RWPE2 (cell line): ENCODE data around the gene FMNL2.

Experiments used
- ATAC-seq: fragments of 200-7000 bp; cut with Tn5 transposase; 3 replicates; pipeline ENCODE4 v1.9.1; 2021; ENCODE audit warnings: low read depth
- DNase-seq: peaks from one replicate; pipeline ENCODE4 v3.0.0-alpha.2; 2020; ENCODE audit warnings: low spot score
- H3K27ac ChIP-seq: fragments of 450-650 bp; 2 replicates; pipeline ENCODE4 v1.5.1; 2017; ENCODE audit warnings: mild to moderate bottlenecking; ENCODE audit not compliant: poor library complexity, severe bottlenecking
- H3K27me3 ChIP-seq: fragments of 250-450 bp; sonication (Bioruptor Pico); 2 replicates; pipeline ENCODE4 v1.5.1; 2021; ENCODE audit warnings: mild to moderate bottlenecking, moderate library complexity; ENCODE audit not compliant: insufficient read depth, poor library complexity, severe bottlenecking
- H3K36me3 ChIP-seq: fragments of 250-450 bp; sonication (Bioruptor Pico); 2 replicates; pipeline ENCODE4 v1.5.1; 2020; ENCODE audit warnings: low read depth, mild to moderate bottlenecking, moderate library complexity
- H3K4me1 ChIP-seq: fragments of 250-450 bp; sonication (Bioruptor Pico); 2 replicates; pipeline ENCODE4 v1.5.1; 2021; ENCODE audit warnings: mild to moderate bottlenecking, moderate library complexity; ENCODE audit not compliant: insufficient read depth, poor library complexity, severe bottlenecking
- H3K4me3 ChIP-seq: fragments of 250-450 bp; sonication (Bioruptor Pico); 2 replicates; pipeline ENCODE4 v1.5.1; 2021; ENCODE audit warnings: mild to moderate bottlenecking, moderate library complexity; ENCODE audit not compliant: severe bottlenecking
- H3K9me3 ChIP-seq: fragments of 250-450 bp; sonication (Bioruptor Pico); 2 replicates; pipeline ENCODE4 v1.5.1; 2021; ENCODE audit warnings: mild to moderate bottlenecking, moderate library complexity; ENCODE audit not compliant: severe bottlenecking
- TF ChIP-seq, protein P1 (sequence below): fragments of 450-650 bp; IDR thresholded peaks from one replicate; pipeline ENCODE4 v1.5.1; 2017; ENCODE audit warnings: mild to moderate bottlenecking, moderate library complexity; ENCODE audit not compliant: poor library complexity, severe bottlenecking

The FMNL2 gene

DNA sequence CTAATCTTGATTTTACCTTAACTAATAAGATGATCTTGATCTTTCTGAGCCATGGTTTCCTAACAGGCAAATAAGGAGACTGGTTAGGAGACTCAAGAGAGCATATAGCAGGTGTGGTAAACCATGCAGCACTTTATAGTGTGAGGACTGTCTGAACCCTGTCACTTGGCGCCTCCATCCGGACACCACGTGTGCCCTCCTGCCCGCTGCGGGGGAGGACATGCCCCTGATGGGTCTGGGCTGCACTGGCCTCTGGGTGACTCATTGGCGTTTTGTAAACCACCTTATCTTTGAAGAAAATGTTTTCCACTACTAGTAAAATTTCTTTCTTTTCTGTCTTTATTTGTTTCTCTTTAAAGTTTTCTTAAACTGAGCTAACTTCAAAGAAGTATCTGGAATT lies 131.1 kb downstream of the FMNL2 start:
- H3K27ac ChIP-seq = peak overlapping the region; percentile 68
- peak; percentile 43 for ATAC-seq
- peaks cover 54% of the 10 kb centered on the region for H3K4me1 ChIP-seq
- peak; percentile 69 for DNase-seq
- H3K36me3 ChIP-seq = no peaks in the 10 kb centered on the region
- H3K27me3 ChIP-seq = no peaks in the 10 kb centered on the region
- no peaks in the 10 kb centered on the region for H3K9me3 ChIP-seq
- TF ChIP-seq, protein P1, sequence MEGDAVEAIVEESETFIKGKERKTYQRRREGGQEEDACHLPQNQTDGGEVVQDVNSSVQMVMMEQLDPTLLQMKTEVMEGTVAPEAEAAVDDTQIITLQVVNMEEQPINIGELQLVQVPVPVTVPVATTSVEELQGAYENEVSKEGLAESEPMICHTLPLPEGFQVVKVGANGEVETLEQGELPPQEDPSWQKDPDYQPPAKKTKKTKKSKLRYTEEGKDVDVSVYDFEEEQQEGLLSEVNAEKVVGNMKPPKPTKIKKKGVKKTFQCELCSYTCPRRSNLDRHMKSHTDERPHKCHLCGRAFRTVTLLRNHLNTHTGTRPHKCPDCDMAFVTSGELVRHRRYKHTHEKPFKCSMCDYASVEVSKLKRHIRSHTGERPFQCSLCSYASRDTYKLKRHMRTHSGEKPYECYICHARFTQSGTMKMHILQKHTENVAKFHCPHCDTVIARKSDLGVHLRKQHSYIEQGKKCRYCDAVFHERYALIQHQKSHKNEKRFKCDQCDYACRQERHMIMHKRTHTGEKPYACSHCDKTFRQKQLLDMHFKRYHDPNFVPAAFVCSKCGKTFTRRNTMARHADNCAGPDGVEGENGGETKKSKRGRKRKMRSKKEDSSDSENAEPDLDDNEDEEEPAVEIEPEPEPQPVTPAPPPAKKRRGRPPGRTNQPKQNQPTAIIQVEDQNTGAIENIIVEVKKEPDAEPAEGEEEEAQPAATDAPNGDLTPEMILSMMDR = peak; percentile 29
- no peak overlapping the region for H3K4me3 ChIP-seq

DNA sequence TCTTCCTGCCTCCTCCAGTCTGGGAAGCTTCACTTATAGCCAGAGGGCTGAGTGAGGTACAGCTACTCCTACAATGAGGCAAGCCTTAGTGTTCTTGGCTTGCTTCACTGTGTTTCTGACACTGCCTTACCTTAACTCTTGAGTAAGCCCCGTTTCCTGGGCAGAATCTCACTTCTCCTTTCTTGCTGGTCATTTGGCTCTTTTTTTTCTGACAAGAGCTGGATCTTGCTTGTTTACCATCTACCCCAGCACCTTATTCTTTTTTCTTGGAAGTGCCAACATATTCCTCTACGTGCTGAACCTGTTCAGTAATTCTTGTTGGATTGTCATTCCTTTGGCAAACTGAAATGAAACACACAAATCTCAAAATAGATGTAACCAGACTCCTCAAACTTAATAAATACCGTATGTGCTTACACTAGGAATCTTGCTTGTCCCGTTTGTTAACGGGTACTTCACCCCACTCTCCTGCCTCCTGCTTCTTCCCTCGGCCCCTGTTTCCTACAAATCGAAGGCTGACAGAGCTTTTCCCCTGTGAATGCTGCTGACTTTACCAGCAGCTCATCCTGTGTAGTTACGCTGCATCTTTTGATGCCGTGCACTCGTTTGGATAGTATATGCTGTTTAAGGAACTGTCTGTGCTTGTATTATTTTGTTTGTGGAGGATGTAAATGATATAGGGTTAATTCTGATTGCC lies 132.2 kb downstream of the FMNL2 start:
- no peaks in the 10 kb centered on the region for H3K9me3 ChIP-seq
- DNase-seq (no peak), ATAC-seq (peak; percentile 93)
- H3K27ac ChIP-seq = peak overlapping the region; percentile 68
- no peaks in the 10 kb centered on the region for H3K27me3 ChIP-seq
- TF ChIP-seq, protein P1 = no peak
- no peaks in the 10 kb centered on the region for H3K36me3 ChIP-seq
- peaks cover 54% of the 10 kb centered on the region for H3K4me1 ChIP-seq
- H3K4me3 ChIP-seq = no peak overlapping the region

DNA sequence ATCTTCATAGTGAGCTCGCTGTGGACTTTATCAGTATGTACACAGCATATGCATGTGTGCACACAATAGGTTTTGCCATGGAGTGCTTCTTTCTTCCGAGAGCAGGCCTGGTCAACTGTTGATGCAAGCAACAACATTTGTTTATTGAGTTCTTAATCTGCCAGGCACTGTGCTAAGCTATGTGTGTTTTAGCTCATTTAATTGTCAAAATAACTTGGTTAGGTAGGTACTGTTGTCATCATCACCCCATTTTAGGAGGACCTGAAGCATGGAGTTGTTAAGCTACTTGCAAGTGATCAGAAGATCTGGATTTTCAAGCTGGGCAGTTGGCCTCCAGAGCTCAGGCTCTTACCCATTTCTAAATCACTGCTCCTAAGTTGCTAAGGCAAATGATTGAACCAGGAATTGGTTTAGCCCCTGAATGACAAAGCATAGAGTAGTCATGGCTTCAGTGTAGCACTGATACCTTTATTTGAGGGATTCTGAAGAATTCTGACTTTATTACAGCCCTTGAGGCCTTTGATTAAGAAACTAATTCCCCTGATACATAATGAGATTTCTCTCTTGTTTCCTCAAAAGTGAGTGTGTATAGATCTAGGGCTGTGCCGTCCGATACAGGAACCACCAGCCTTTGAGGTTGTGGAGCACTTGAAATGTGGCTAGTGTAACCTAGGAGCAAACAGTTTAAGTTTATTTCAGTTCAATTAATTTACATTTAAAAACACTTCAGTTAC lies 132.9 kb downstream of the FMNL2 start:
- Histone ChIP-seq H3K4me3 (no peak overlapping the region), H3K4me1 (peaks cover 60% of the 10 kb centered on the region)

DNA sequence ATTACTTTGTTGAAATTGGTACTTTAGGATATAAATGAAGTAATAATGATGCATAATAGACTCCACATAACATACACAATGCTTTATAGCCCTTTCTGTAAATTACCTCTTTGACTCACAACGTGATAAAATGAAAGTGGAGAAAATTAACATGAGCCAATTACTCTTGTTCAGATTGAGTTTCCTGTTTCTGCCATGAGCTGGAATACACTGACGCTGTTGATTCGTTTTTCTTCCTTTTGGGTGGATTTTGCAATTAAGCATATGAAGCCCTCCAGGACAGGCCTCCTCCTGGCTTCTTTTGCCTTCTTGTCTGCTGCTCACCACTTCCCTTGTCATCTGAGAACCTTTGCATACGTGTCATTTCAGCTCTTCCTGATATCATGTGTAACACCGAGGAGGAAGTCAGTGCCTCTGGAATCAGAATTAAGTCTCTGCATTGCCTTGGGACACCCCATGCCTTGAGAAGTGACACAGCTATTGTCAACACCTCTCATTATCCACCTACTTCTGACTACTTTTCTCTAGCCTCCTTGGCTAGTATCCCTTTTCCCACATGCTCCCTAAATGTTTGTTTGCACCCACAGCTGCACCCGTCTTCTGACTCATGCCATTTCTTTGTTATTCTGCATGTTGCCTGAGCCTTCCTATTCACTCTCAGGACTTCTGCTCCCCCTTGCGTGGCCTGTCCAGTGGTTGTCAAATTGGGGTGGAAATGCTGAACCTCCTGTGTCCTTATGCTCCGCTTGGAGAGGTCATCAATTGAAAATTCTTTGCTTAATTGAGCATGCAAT lies 134.1 kb downstream of the FMNL2 start:
- TF ChIP-seq, protein P1 = peak; percentile 13
- Histone ChIP-seq H3K4me3 (no peak overlapping the region), H3K27me3 (no peaks in the 10 kb centered on the region), H3K27ac (peak overlapping the region; percentile 68), H3K36me3 (no peaks in the 10 kb centered on the region), H3K9me3 (no peaks in the 10 kb centered on the region), H3K4me1 (peaks cover 72% of the 10 kb centered on the region)
- ATAC-seq = peak; percentile 21; the same call in 2 of the 3 replicates
- no peak for DNase-seq

More for the DNA sequence above, 132.9 kb downstream of the FMNL2 start:
- ATAC-seq (no peak), DNase-seq (no peak)
- Histone ChIP-seq H3K27me3 (no peaks in the 10 kb centered on the region), H3K27ac (peak overlapping the region; percentile 68), H3K36me3 (no peaks in the 10 kb centered on the region), H3K9me3 (no peaks in the 10 kb centered on the region)
- TF ChIP-seq, protein P1 = no peak
